Measurements from ENCODE around the gene MGAT4A. TPM values are rescaled to one million over a fixed set of nuclear protein-coding genes. Genes with fewer than 3 reads are reported as not detected.

Gene MGAT4A
- total and polyA plus RNA-seq, 2 of the 13 experiments (the other 11 are each of a cell fraction or from before 2014, with no cell fraction given) = 47.2 to 90.9 TPM

DNA sequence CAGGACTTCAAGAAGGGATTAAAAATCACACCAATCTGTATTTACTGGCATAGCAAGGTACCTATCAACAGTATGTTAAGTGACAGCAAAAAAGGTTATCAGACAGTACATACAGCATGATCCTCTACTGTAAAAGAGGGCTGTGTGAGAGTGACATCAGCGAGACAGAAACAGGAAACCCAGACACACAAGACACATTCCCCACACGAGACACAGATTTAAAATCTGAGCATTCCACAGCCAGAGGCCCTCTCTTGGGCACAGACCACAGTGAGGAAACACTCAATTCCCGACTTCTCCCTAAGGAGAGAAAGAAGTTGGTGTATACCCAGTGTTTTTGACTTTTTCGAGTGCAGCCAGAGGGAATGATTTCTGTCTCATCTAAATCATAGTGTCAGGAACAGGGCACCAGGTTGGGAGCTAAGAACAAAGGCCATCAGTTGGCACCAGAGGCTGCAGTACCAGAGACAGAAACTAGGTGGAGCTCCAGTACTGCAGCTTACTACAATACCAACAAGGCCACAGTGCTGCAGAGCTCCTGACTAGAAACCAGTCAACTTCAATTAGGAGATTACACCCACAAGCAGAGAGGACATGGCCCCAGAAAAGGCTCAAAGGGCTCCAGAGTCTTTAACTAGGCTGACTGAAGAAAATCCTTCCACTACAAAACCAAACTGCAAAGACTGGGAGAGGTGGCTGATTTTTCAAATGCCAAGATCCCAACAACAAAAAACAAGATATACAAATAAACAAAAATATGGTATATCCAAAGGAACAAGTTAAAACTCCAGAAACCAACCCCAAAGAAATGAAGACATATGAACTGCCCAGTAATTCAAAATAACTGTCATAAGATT, 81.6 kb downstream of the MGAT4A start (continued):
- TF ChIP-seq, protein P1, sequence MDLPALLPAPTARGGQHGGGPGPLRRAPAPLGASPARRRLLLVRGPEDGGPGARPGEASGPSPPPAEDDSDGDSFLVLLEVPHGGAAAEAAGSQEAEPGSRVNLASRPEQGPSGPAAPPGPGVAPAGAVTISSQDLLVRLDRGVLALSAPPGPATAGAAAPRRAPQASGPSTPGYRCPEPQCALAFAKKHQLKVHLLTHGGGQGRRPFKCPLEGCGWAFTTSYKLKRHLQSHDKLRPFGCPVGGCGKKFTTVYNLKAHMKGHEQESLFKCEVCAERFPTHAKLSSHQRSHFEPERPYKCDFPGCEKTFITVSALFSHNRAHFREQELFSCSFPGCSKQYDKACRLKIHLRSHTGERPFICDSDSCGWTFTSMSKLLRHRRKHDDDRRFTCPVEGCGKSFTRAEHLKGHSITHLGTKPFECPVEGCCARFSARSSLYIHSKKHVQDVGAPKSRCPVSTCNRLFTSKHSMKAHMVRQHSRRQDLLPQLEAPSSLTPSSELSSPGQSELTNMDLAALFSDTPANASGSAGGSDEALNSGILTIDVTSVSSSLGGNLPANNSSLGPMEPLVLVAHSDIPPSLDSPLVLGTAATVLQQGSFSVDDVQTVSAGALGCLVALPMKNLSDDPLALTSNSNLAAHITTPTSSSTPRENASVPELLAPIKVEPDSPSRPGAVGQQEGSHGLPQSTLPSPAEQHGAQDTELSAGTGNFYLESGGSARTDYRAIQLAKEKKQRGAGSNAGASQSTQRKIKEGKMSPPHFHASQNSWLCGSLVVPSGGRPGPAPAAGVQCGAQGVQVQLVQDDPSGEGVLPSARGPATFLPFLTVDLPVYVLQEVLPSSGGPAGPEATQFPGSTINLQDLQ (CRISPR knock-in tag; IDR thresholded peaks at IDR 0.05) = no peak
- TF ChIP-seq MXI1 (IDR thresholded peaks at IDR 0.05; ENCODE audit: borderline replicate concordance, low read depth, low read length) (no peak), JUND (CRISPR knock-in tag; IDR thresholded peaks at IDR 0.05) (no peak), FLYWCH1 (CRISPR knock-in tag; IDR thresholded peaks at IDR 0.05) (no peak), PAX8 (CRISPR knock-in tag; IDR thresholded peaks at IDR 0.05; ENCODE audit: borderline replicate concordance) (no peak), POLR2AphosphoS5 (IDR thresholded peaks at IDR 0.05; ENCODE audit: low read depth, low read length) (no peak), NFE2L1 (CRISPR knock-in tag; IDR thresholded peaks at IDR 0.05; ENCODE audit: borderline replicate concordance) (no peak), ZNF776 (CRISPR knock-in tag; IDR thresholded peaks at IDR 0.05) (no peak), ZBTB44 (CRISPR knock-in tag; IDR thresholded peaks at IDR 0.05) (no peak), FIP1L1 (IDR thresholded peaks at IDR 0.05; ENCODE audit: borderline replicate concordance, insufficient read depth, low read depth, low read length) (no peak), ZKSCAN1 (IDR thresholded peaks at IDR 0.05; ENCODE audit: low read length) (no peak; the same call in 1 of the 2 replicates), SRSF1 (optimal IDR thresholded peaks at IDR 0.05; ENCODE audit: low read depth, low read length) (no peak), STAT6 (CRISPR knock-in tag; IDR thresholded peaks at IDR 0.05; ENCODE audit: borderline replicate concordance) (no peak)
- TF ChIP-seq, protein P2, sequence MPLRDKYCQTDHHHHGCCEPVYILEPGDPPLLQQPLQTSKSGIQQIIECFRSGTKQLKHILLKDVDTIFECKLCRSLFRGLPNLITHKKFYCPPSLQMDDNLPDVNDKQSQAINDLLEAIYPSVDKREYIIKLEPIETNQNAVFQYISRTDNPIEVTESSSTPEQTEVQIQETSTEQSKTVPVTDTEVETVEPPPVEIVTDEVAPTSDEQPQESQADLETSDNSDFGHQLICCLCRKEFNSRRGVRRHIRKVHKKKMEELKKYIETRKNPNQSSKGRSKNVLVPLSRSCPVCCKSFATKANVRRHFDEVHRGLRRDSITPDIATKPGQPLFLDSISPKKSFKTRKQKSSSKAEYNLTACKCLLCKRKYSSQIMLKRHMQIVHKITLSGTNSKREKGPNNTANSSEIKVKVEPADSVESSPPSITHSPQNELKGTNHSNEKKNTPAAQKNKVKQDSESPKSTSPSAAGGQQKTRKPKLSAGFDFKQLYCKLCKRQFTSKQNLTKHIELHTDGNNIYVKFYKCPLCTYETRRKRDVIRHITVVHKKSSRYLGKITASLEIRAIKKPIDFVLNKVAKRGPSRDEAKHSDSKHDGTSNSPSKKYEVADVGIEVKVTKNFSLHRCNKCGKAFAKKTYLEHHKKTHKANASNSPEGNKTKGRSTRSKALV (CRISPR knock-in tag; IDR thresholded peaks at IDR 0.05) = no peak
- TF ChIP-seq, protein P3, sequence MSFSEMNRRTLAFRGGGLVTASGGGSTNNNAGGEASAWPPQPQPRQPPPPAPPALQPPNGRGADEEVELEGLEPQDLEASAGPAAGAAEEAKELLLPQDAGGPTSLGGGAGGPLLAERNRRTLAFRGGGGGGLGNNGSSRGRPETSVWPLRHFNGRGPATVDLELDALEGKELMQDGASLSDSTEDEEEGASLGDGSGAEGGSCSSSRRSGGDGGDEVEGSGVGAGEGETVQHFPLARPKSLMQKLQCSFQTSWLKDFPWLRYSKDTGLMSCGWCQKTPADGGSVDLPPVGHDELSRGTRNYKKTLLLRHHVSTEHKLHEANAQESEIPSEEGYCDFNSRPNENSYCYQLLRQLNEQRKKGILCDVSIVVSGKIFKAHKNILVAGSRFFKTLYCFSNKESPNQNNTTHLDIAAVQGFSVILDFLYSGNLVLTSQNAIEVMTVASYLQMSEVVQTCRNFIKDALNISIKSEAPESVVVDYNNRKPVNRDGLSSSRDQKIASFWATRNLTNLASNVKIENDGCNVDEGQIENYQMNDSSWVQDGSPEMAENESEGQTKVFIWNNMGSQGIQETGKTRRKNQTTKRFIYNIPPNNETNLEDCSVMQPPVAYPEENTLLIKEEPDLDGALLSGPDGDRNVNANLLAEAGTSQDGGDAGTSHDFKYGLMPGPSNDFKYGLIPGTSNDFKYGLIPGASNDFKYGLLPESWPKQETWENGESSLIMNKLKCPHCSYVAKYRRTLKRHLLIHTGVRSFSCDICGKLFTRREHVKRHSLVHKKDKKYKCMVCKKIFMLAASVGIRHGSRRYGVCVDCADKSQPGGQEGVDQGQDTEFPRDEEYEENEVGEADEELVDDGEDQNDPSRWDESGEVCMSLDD (CRISPR knock-in tag; IDR thresholded peaks at IDR 0.05; ENCODE audit: borderline replicate concordance) = no peak
